OCI-LY3 (cell line): ENCODE data around the gene IL16.

Experiments used
- H2AFZ ChIP-seq: fragments of 200-600, 300-600 bp; shearing (Covaris generic); 2 replicates; pipeline ENCODE4 v1.6.0; 2014; ENCODE audit warnings: antibody characterized with exemption, low read depth, low read length
- H3K27ac ChIP-seq: fragments of 200-600, 300-600 bp; sonication (generic); 2 replicates; pipeline ENCODE4 v1.5.1; 2014; ENCODE audit warnings: mild to moderate bottlenecking, low read length, moderate library complexity, mixed read lengths
- H3K27me3 ChIP-seq: fragments of 200-600, 300-600 bp; sonication (generic); 2 replicates; pipeline ENCODE4 v1.6.1; 2014; ENCODE audit warnings: low read depth, low read length, mixed read lengths
- H3K36me3 ChIP-seq: fragments of 200-600, 300-600 bp; sonication (generic); replicated peaks from 2 replicates; pipeline ENCODE3; 2014; ENCODE audit warnings: low read depth, low read length, mixed read lengths
- H3K4me1 ChIP-seq: fragments of 300-600, 200-600 bp; sonication (generic); 2 replicates; pipeline ENCODE4 v1.6.1; 2014; ENCODE audit warnings: low read length, mixed read lengths
- H3K4me2 ChIP-seq: fragments of 200-600, 300-600 bp; sonication (generic); 2 replicates; pipeline ENCODE4 v1.6.1; 2014; ENCODE audit warnings: low read length, mixed read lengths
- H3K4me3 ChIP-seq: fragments of 300-600, 200-600 bp; sonication (generic); 2 replicates; pipeline ENCODE4 v1.5.1; 2014; ENCODE audit warnings: antibody characterized with exemption, mild to moderate bottlenecking, low read length, moderate library complexity
- H3K79me2 ChIP-seq: fragments of 300-600, 200-600 bp; shearing (Covaris generic); 2 replicates; pipeline ENCODE4 v1.6.1; 2014; ENCODE audit warnings: mild to moderate bottlenecking, low read length, mixed read lengths
- H3K9ac ChIP-seq: fragments of 300-600, 200-600 bp; shearing (Covaris generic); 2 replicates; pipeline ENCODE4 v1.6.0; 2014; ENCODE audit warnings: mild to moderate bottlenecking, low read length, moderate library complexity
- H3K9me3 ChIP-seq: fragments of 200-600, 300-600 bp; shearing (Covaris generic); 2 replicates; pipeline ENCODE4 v1.6.1; 2014; ENCODE audit warnings: low read length, mixed read lengths; ENCODE audit not compliant: insufficient read depth
- H4K20me1 ChIP-seq: fragments of 200-600, 300-600 bp; sonication (generic); 2 replicates; pipeline ENCODE4 v1.6.1; 2016; ENCODE audit warnings: low read length, mixed read lengths; ENCODE audit not compliant: insufficient read depth
- CTCF ChIP-seq: fragments of 200-600, 300-600 bp; sonication (generic); IDR thresholded peaks from 2 replicates; pipeline ENCODE4 v1.5.1; 2014; ENCODE audit warnings: antibody characterized with exemption, low read length, low read depth
- EZH2phosphoT487 ChIP-seq: fragments of 200-600 bp; shearing (Covaris generic); IDR thresholded peaks from 2 replicates; pipeline ENCODE4 v1.6.1; 2018; ENCODE audit warnings: antibody characterized with exemption, mixed run types, low read depth

The IL16 gene

DNA sequence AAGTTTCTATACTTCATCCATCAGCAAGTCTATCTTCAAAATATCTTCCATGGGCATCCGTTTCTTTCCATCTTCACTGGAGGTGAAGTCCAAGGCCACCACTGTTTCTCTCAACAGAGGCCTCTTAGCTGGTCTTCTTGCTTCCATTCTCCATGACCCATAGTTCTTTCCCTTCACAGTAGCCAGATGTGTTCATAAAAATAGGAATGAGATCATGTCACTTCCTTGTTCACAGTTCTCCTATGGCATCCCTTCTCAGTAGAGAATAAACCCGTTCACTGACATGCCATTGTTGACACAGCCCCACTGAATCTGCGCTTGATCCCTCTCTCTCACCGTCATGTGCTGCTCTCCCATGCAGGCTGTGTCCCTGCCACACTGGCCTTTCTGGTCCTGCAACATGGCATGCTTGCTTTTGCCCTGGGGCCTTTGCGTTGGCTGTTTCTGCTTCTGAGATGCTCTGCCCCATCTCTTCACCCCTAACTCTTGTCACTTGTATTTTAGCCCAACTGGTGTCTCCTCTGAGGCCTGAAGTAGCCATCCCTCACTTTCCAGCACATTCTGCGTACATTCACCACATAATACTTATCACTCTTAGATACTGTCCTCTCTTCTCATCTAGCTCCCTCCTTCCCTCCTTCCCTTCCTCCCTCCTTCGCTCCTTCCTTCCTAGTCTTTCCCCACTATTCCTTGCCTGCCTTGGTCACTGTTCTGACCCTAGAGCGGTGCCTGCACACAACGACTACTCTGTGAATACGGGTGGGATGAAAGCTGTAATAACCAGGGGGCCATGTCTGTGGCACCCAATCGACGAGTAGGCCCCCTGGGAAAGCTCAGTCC is 85.3 kb downstream of the IL16 start:
- Histone ChIP-seq H2AFZ (no peak overlapping the region), H3K9me3 (peaks cover 5% of the 10 kb centered on the region; the same call in 1 of the 2 replicates), H3K4me2 (no peak overlapping the region), H3K27me3 (no peaks in the 10 kb centered on the region), H4K20me1 (no peaks in the 10 kb centered on the region), H3K9ac (no peak overlapping the region), H3K36me3 (peaks cover 3% of the 10 kb centered on the region), H3K27ac (no peak overlapping the region), H3K79me2 (no peaks in the 10 kb centered on the region), H3K4me3 (no peak overlapping the region), H3K4me1 (peaks cover 29% of the 10 kb centered on the region)
- TF ChIP-seq EZH2phosphoT487 (no peak), CTCF (no peak)

GRCh38 chr15:81282606-81282895 is 85.9 kb downstream of the IL16 start:
- H3K27ac ChIP-seq, result no peak overlapping the region
- no peaks in the 10 kb centered on the region for H4K20me1 ChIP-seq
- H3K9me3 ChIP-seq, result no peaks in the 10 kb centered on the region
- H3K36me3 ChIP-seq, result no peaks in the 10 kb centered on the region
- H3K4me2 ChIP-seq, result no peak overlapping the region
- no peak overlapping the region for H3K4me3 ChIP-seq
- no peaks in the 10 kb centered on the region for H3K79me2 ChIP-seq
- H3K27me3 ChIP-seq, result no peaks in the 10 kb centered on the region
- H3K4me1 ChIP-seq, result peaks cover 32% of the 10 kb centered on the region
- H2AFZ ChIP-seq, result no peak overlapping the region
- TF ChIP-seq CTCF (no peak), EZH2phosphoT487 (no peak)
- no peak overlapping the region for H3K9ac ChIP-seq

DNA sequence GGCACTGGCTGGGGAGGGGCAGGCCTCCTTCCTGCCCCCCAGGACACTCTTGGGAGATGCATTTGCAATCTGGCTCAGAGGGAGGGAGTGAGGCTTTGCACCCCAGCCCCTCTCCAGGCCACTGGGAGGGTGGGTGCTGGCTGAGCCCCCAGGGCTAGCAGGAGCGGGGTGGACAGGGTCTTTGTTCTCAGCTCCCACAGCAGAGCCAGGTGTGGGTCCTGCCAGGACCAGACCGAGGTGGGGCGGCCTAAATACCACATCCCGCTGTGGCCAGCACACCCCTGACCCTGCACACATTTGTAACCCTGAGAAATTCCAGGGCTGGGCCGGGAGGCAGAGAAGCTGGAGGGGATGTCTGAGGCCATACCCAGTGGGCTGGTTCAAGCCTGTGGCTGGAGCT is 86.2 kb downstream of the IL16 start:
- Histone ChIP-seq H3K4me1 (peaks cover 32% of the 10 kb centered on the region), H3K4me2 (no peak overlapping the region), H3K9ac (no peak overlapping the region)

More for the DNA sequence above, 86.2 kb downstream of the IL16 start:
- no peak overlapping the region for H3K27ac ChIP-seq
- no peaks in the 10 kb centered on the region for H3K36me3 ChIP-seq
- no peaks in the 10 kb centered on the region for H4K20me1 ChIP-seq
- no peak overlapping the region for H2AFZ ChIP-seq
- H3K9me3 ChIP-seq, result no peaks in the 10 kb centered on the region
- H3K4me3 ChIP-seq, result no peak overlapping the region
- TF ChIP-seq CTCF (no peak), EZH2phosphoT487 (no peak)
- H3K27me3 ChIP-seq, result no peaks in the 10 kb centered on the region
- H3K79me2 ChIP-seq, result no peaks in the 10 kb centered on the region
